AG04450 (cell line): ENCODE measurements around the gene ZNF19. TPM values are rescaled to one million over a fixed set of nuclear protein-coding genes. Genes with fewer than 3 reads are reported as not detected.

ENCODE experiments used
- CTCF ChIA-PET: fragments of 300-600, 350-600 bp; formaldehyde crosslinking; extraction: SDS; loops from one replicate; lab custom pipeline; 2022; ENCODE audit warnings: antibody characterized with exemption, inconsistent platforms; lab: Charles Lee
- POLR2A ChIA-PET: fragments of 350-600 bp; formaldehyde crosslinking; extraction: SDS; loops from one replicate; lab custom pipeline; 2021; ENCODE audit warnings: antibody characterized with exemption, inconsistent platforms; lab: Yijun Ruan, JAX
- DNase-seq: peaks from one replicate; pipeline ENCODE4 v3.0.0-alpha.2; 2011; ENCODE audit warnings: low read depth, low spot score
- H3K27ac ChIP-seq: one replicate; pipeline ENCODE4 v1.5.1; 2012; ENCODE audit warnings: low read depth, low read length, control low read depth
- H3K27me3 ChIP-seq: one replicate; pipeline ENCODE4 v1.6.0; 2012; ENCODE audit warnings: low read length; ENCODE audit not compliant: control insufficient read depth, insufficient read depth
- H3K4me3 ChIP-seq: 2 replicates; pipeline ENCODE4 v1.5.1; 2011; ENCODE audit warnings: mild to moderate bottlenecking, low read depth, low read length, control low read depth
- H3K9me3 ChIP-seq: 2 replicates; pipeline ENCODE4 v1.5.1; 2012; ENCODE audit warnings: low read length; ENCODE audit not compliant: control insufficient read depth, insufficient read depth
- polyA plus RNA-seq: library from polyadenylated mRNA; depleted of rRNA; stranded (reverse); fragments of >200 nt; gene quantifications from 2 replicates; pipeline ENCODE4 v1.2.3, GENCODE V29; 2011
- TF ChIP-seq, protein P1 (sequence below): IDR thresholded peaks from 2 replicates; pipeline ENCODE4 v1.5.1; 2011; ENCODE audit warnings: low read depth, low read length, control low read depth, inconsistent platforms

The ZNF19 gene
- polyA plus RNA-seq, 1 experiment = 2.0 TPM

DNA sequence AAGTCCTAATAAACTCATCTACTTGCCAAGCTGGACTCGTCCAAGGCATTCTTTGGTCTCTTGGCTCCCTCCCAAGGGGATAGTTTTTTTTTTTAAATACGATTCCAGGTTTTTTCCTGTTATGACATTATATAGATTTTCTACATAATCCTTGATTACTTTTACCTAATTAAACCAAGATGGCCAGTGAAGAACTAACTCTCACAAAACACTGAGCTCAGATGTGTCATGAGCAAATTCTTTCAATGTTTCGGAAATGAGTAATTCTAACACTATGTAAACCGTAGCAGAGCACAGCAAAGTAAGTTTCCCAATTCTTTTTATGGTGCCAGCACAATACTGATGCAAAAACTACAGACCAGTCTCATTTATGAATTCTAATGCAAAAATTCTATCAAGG is 28.9 kb downstream of the ZNF19 start:
- DNase-seq = peak; percentile 52
- Histone ChIP-seq H3K27ac (peak overlapping the region; percentile 78), H3K9me3 (peaks cover 3% of the 10 kb centered on the region; the same call in 1 of the 2 replicates), H3K4me3 (peak overlapping the region; percentile 37), H3K27me3 (no peaks in the 10 kb centered on the region)
- POLR2A ChIA-PET = interaction anchor here (0.6 to 1.2 kb wide), 3 partner anchors 24 to 627 kb away, joined by 3 to 6 read pairs (median 3); no protein-coding TSS in a partner anchor
- CTCF ChIA-PET = interaction anchor here (1.1 to 4.0 kb wide), 5 partner anchors 24 to 105 kb away, joined by 3 to 15 read pairs (median 4); partner anchors contain the start of gene CALB2
- TF ChIP-seq, protein P1, sequence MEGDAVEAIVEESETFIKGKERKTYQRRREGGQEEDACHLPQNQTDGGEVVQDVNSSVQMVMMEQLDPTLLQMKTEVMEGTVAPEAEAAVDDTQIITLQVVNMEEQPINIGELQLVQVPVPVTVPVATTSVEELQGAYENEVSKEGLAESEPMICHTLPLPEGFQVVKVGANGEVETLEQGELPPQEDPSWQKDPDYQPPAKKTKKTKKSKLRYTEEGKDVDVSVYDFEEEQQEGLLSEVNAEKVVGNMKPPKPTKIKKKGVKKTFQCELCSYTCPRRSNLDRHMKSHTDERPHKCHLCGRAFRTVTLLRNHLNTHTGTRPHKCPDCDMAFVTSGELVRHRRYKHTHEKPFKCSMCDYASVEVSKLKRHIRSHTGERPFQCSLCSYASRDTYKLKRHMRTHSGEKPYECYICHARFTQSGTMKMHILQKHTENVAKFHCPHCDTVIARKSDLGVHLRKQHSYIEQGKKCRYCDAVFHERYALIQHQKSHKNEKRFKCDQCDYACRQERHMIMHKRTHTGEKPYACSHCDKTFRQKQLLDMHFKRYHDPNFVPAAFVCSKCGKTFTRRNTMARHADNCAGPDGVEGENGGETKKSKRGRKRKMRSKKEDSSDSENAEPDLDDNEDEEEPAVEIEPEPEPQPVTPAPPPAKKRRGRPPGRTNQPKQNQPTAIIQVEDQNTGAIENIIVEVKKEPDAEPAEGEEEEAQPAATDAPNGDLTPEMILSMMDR = no peak

DNA sequence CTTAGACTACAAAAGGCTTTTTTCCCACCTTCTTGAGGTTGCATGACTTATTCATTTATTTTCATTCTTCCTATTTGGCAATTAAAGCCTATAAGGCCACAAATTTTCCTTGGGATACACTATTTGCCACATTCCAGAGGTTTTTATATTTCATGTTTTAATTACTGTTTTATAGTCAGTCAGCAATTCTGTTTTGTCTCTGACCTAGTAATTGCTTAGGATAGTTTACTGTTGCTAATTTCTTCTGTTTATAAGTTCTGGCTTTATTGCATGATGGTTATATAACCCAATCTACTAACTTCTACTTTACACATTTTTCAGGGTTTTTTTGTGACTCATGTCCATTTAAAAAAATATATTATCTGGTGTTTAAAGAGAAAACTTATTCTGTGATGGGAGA is 29.6 kb downstream of the ZNF19 start:
- TF ChIP-seq, protein P1 = no peak
- H3K27ac ChIP-seq = peak overlapping the region; percentile 78

GRCh38 chr16:71456801-71457200 is 32.3 kb downstream of the ZNF19 start:
- no peaks in the 10 kb centered on the region for H3K27me3 ChIP-seq
- DNase-seq = no peak
- H3K27ac ChIP-seq = no peak overlapping the region
- peaks cover 25% of the 10 kb centered on the region for H3K9me3 ChIP-seq
- no peak overlapping the region for H3K4me3 ChIP-seq
- POLR2A ChIA-PET = no interaction called here
- TF ChIP-seq, protein P1 = no peak
- CTCF ChIA-PET = no interaction called here

More for the DNA sequence above, 29.6 kb downstream of the ZNF19 start:
- H3K9me3 ChIP-seq = peaks cover 7% of the 10 kb centered on the region; the same call in 1 of the 2 replicates
- DNase-seq = no peak
- CTCF ChIA-PET = interaction anchor here (1.2 to 4.0 kb wide), 4 partner anchors 25 to 101 kb away, joined by 3 to 15 read pairs (median 6); partner anchors contain the start of gene CALB2
- H3K4me3 ChIP-seq = no peak overlapping the region; the same call in 1 of the 2 replicates
- H3K27me3 ChIP-seq = no peaks in the 10 kb centered on the region
- POLR2A ChIA-PET = interaction anchor here (1.2 kb wide), 1 partner anchor 25 kb away, joined by 6 read pairs; no protein-coding TSS in a partner anchor

DNA sequence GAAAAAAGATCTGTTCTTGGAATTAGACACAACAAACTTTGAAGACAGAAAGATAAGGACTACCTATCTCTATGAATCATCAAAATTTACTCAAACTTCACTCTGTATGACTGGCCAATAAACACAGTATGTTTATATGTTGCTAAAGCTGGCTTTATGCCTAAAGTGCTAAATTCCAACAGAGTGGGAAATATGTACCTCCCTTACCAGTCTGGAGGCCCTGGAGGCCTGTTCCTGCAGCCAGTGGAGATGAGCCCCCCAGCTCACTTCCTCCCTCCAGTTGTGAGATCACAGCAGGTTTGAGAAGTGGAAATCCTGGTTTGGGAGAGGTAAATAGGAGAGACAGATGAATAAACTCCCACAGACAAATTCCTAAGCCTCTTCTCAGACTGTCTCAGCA is 36.1 kb downstream of the ZNF19 start:
- Histone ChIP-seq H3K27ac (no peak overlapping the region), H3K27me3 (no peaks in the 10 kb centered on the region), H3K4me3 (no peak overlapping the region), H3K9me3 (peaks cover 51% of the 10 kb centered on the region)
- TF ChIP-seq, protein P1 = no peak
- no peak for DNase-seq
- POLR2A ChIA-PET = no interaction called here
- CTCF ChIA-PET = interaction anchor here (0.6 kb wide), 1 partner anchor 58 kb away, joined by 3 read pairs; no protein-coding TSS in a partner anchor

GRCh38 chr16:71449020-71449419 is 40.1 kb downstream of the ZNF19 start:
- no peak for DNase-seq
- Histone ChIP-seq H3K4me3 (no peak overlapping the region), H3K27ac (no peak overlapping the region), H3K9me3 (peaks cover 70% of the 10 kb centered on the region), H3K27me3 (no peaks in the 10 kb centered on the region)
- ChIA-PET CTCF (no interaction called here), POLR2A (no interaction called here)
- TF ChIP-seq, protein P1 = no peak
